Measurements from ENCODE around the gene PRRT3.

Gene PRRT3

DNA sequence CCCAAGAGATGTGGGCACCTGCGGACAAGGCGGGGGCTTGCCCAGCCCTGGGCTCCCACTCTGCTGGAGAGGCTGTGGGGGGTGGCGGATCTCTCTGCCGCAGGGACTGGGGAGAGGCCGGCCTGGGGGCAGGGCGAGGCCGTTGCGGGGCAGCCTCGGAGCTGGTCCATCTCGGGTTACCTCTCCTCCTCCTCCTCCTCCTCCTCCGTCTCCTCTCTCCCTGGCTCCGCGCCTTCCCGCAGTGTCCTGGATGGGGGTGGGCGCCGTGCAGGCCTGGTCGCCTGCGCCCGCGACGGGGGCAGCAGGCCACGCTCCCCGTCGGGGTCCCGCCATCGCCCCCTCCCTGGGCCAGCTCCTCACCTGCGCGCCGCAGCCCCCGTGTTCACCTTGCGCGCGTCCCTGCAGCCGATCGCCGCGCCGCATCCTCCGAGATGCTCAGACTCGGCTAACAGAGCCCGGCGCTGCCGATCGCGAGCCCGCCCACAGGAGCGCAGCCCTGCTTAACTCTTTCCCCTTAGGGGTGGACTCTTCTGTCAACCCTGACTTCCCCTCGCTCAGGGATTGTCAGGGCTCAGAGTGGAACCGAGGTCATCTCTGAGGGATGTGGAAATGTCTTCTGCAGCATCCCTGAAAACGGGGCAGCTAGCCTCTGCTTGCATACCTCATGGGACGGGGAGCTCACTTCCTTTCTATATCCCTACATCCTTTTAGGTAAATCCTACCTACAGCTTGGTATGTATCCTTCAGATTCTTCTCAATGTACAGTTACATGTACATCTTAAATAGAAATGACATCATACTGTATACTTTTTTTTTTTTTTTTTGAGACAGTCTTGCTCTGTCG lies at the start of gene PRRT3:
Gene PRRT3 (minus strand): TSS at position 447 of the 844 bp plus-strand sequence. CDS start 2,293 bp downstream, outside the sequence.
- DNase-seq (ENCODE audit: extremely low read depth, low read depth): no peak
- H3K4me3 ChIP-seq (replicated peaks; ENCODE audit: low read depth, low read length): peak within 1 kb of the TSS; percentile 54
- TF ChIP-seq, protein P1, sequence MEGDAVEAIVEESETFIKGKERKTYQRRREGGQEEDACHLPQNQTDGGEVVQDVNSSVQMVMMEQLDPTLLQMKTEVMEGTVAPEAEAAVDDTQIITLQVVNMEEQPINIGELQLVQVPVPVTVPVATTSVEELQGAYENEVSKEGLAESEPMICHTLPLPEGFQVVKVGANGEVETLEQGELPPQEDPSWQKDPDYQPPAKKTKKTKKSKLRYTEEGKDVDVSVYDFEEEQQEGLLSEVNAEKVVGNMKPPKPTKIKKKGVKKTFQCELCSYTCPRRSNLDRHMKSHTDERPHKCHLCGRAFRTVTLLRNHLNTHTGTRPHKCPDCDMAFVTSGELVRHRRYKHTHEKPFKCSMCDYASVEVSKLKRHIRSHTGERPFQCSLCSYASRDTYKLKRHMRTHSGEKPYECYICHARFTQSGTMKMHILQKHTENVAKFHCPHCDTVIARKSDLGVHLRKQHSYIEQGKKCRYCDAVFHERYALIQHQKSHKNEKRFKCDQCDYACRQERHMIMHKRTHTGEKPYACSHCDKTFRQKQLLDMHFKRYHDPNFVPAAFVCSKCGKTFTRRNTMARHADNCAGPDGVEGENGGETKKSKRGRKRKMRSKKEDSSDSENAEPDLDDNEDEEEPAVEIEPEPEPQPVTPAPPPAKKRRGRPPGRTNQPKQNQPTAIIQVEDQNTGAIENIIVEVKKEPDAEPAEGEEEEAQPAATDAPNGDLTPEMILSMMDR (IDR thresholded peaks at IDR 0.05; ENCODE audit: low read depth, low read length, missing control alignments): no peak

DNA sequence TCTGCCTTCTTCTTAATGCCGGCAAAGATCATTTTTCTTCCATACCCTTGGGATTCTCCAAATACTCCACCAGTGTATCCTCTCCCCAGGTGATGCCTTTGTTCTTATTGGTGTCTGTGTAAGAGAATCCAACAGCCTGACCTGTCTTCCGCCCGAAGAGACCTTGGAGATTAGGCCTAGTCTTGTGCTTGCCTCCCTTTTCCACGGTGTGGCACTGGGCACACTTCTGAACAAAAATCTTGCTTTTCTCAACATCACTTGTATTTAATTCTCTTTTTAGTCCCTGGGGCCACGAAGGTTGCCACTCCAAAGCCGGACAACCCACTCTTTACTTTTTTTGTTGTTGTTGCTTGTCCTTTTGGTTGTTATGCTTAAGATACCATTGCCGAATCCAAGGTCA lies 48.5 kb upstream of the PRRT3 start:
- no peak for DNase-seq (ENCODE audit: extremely low read depth, low read depth)
- no peak overlapping the region for H3K4me3 ChIP-seq (replicated peaks; ENCODE audit: low read depth, low read length)
- TF ChIP-seq, protein P1 (IDR thresholded peaks at IDR 0.05; ENCODE audit: low read depth, low read length, missing control alignments): no peak

DNA sequence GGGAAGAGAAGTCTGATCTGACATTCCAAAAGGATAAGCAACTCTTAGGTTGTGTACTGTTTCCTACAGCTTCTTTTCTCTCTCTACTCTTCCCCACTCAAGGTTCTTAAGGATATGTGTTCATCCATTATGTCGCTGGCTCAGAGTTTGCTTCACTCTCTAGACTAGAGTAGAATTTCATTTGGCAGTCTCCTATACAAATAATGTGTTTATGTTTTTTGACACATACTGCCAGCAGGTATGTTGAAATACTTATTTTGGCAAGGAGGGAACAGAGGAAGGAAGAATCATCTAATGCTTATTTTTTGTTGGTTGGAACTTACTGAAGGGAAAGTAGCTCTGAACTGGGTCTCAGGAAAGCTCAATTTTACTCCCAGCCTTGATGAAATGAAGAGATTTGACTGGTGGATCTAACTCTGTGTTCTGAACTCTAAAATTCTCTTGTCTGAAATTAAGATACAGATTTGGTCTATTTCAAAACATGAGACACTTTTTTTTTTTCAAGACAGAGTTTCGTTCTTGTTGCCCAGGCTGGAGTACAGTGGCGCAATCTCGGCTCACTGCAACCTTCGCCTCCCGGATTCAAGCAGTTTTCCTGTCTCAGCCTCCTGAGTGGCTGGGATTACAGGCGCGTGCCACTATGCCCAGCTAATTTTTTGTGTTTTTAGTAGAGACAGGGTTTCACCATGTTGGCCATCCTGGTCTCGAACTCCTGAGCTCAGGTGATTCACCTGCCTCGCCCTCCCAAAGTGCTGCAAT lies 42.1 kb upstream of the PRRT3 start:
- TF ChIP-seq, protein P1 (IDR thresholded peaks at IDR 0.05; ENCODE audit: low read depth, low read length, missing control alignments): no peak
- no peak for DNase-seq (ENCODE audit: extremely low read depth, low read depth)

DNA sequence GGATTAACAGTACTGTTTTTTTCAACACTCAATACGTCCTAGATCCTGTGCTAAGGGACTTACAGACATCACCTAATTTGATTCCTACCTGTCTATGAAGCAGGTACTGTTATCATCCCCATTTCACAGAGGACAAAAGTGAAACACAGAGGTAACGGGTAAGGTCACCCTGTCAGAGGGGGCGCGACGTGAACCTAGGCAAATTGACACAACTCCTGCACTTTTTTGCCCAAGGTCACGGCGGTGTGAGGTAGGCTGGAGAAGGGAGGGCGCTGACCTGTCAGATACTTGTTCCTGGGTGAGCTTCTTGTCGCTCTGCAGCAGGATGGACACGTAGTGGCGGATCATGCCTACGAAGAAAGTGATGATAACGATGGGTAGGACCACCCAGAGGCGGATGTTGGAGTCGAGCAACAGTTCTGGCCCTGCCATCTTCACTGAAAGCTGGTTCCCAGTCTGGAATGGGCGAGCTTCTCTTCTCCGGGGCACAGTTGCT lies 34.1 kb upstream of the PRRT3 start:
- H3K4me3 ChIP-seq (replicated peaks; ENCODE audit: low read depth, low read length): peak overlapping the region; percentile 96
- DNase-seq (ENCODE audit: extremely low read depth, low read depth): no peak
- TF ChIP-seq, protein P1 (IDR thresholded peaks at IDR 0.05; ENCODE audit: low read depth, low read length, missing control alignments): no peak

More for the DNA sequence above, 42.1 kb upstream of the PRRT3 start:
- no peak overlapping the region for H3K4me3 ChIP-seq (replicated peaks; ENCODE audit: low read depth, low read length)

DNA sequence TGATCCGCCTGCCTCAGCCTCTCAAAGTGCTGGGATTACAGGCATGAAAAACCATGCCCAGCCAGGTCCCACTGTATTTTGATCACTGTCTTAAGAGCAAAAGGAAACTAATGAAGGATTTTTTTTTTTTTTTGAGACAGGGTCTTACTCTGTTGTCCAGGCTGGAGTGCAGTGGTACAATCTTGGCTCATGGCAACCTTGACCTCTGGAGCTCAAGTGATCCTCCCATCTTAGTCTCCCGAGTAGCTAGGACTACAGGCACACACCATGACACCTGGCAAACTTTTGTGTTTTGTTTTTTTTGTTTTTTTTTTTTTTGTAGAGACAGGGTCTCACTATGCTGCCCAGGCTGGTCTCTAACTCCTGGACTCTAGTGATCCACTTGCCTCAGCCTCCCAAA lies 28.0 kb upstream of the PRRT3 start:
- H3K4me3 ChIP-seq (replicated peaks; ENCODE audit: low read depth, low read length): no peak overlapping the region
- TF ChIP-seq, protein P1 (IDR thresholded peaks at IDR 0.05; ENCODE audit: low read depth, low read length, missing control alignments): no peak
- DNase-seq (ENCODE audit: extremely low read depth, low read depth): no peak

DNA sequence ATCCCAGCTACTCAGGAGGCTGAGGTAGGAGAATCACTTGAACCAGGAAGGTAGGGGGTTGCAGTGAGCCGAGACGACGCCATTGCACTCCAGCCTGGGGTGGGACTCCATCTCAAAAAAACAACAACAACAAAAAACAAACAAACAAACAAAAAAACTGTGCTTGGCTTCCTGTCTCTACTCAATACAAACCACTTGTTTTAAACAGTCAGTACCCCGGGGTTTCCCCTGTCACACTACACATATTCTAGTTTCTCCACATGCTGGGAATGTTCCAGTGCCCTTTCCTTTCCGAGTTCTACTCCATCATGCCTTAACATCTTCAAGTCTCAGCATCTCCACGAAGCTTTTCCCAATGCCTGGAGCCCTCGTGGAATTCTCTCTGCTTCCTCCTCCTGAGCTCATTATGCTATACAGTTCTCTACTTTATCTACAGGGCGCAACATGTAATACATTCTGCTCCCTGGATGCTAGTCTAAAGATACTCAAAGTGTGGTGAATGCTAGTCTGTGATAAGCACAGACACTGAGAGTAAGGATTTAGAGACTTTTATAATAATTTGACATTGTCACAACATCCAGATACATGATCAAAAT lies 26.6 kb upstream of the PRRT3 start:
- TF ChIP-seq, protein P1 (IDR thresholded peaks at IDR 0.05; ENCODE audit: low read depth, low read length, missing control alignments): no peak
- no peak for DNase-seq (ENCODE audit: extremely low read depth, low read depth)

More for the DNA sequence above, 26.6 kb upstream of the PRRT3 start:
- no peak overlapping the region for H3K4me3 ChIP-seq (replicated peaks; ENCODE audit: low read depth, low read length)
